ENCODE measurements around the gene ST3GAL6. TPM values are rescaled to one million over a fixed set of nuclear protein-coding genes. Genes with fewer than 3 reads are reported as not detected.

Gene ST3GAL6
- total RNA-seq, 1 donor = 5.5 TPM

GRCh38 chr3:98797905-98798304 is 34.8 kb downstream of the ST3GAL6 start:
- no peak overlapping the region for H3K4me3 ChIP-seq (ENCODE audit: low read length)
- no peaks in the 10 kb centered on the region for H3K9me3 ChIP-seq (ENCODE audit: low read depth, low read length)
- no peaks in the 10 kb centered on the region for H3K4me1 ChIP-seq (ENCODE audit: insufficient read depth, low read length)
- H3K27me3 ChIP-seq (ENCODE audit: insufficient read depth, low read length) = no peaks in the 10 kb centered on the region

DNA sequence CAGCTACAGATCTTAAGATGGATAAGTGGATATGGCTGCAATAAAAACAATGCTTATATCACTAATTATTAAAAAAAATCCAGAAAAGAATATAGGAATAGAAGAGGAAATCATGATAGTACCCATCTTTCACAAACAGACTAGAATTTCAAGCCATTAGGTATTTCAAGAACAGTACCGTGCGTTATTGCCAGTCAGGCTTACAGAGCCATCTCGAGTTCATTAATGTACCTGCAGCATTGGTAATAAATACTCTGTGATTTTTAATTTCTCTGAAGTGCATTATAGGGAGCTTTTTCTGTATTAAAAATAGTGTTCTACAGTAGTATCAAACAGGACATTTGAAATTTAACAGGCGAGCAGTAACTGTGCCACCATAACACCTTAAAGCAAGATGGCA is 35.7 kb downstream of the ST3GAL6 start:
- Histone ChIP-seq H3K27me3 (ENCODE audit: insufficient read depth, low read length) (no peaks in the 10 kb centered on the region), H3K9me3 (ENCODE audit: low read depth, low read length) (no peaks in the 10 kb centered on the region), H3K4me3 (ENCODE audit: low read length) (no peak overlapping the region), H3K4me1 (ENCODE audit: insufficient read depth, low read length) (no peaks in the 10 kb centered on the region)

- H3K4me1 ChIP-seq (ENCODE audit: insufficient read depth, low read length) = no peaks in the 10 kb centered on the region
- no peaks in the 10 kb centered on the region for H3K27me3 ChIP-seq (ENCODE audit: insufficient read depth, low read length)
- no peaks in the 10 kb centered on the region for H3K9me3 ChIP-seq (ENCODE audit: low read depth, low read length)
- no peak overlapping the region for H3K4me3 ChIP-seq (ENCODE audit: low read length)
These were observed 36.3 kb downstream of the ST3GAL6 start for GRCh38 chr3:98799479-98799878.

DNA sequence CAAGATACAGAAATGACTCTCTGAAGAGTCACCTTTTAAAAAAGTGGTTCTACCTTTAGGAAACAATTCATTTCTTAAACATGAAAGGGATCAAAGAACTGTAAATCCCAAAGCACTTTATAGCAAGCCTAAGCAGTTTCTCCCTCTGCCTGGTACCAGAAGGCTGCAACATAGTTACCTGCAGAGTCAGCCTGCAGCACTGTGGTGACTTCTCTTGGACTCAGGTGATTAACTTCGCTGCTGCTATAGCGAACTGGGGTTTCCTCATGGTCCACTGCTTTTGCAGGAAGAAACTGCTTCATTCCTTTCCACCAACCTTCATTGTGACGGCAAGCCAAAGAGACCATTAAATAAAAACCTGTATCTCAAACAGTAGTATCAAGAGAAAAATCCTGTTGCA is 37.3 kb downstream of the ST3GAL6 start:
- H3K9me3 ChIP-seq (ENCODE audit: low read depth, low read length) = no peaks in the 10 kb centered on the region

GRCh38 chr3:98801043-98801747 is 38.1 kb downstream of the ST3GAL6 start:
- Histone ChIP-seq H3K27me3 (ENCODE audit: insufficient read depth, low read length) (no peaks in the 10 kb centered on the region), H3K4me1 (ENCODE audit: insufficient read depth, low read length) (no peaks in the 10 kb centered on the region), H3K9me3 (ENCODE audit: low read depth, low read length) (no peaks in the 10 kb centered on the region), H3K4me3 (ENCODE audit: low read length) (no peak overlapping the region)

More for the DNA sequence above, 37.3 kb downstream of the ST3GAL6 start:
- H3K27me3 ChIP-seq (ENCODE audit: insufficient read depth, low read length) = no peaks in the 10 kb centered on the region
- H3K4me1 ChIP-seq (ENCODE audit: insufficient read depth, low read length) = no peaks in the 10 kb centered on the region
- H3K4me3 ChIP-seq (ENCODE audit: low read length) = no peak overlapping the region

DNA sequence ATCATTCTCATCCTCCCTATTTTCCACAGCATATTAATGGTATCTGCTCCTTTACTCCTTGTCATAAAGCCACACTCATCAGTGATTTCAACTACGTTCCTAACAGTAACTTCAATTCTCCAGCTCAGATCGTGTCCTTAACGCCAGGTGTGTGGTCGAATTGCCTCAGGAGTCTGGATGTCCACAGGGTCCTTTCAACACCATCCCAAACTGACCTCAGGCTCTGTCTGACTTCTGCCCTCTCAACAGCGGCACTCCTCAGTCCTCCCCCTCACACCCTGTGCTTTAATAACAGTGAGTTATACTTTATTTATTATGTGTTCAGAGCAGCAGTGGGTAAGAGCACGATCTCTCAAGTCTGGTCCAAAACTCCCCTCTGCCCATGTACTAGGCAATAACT is 42.4 kb downstream of the ST3GAL6 start:
- Histone ChIP-seq H3K4me3 (ENCODE audit: low read length) (no peak overlapping the region), H3K27me3 (ENCODE audit: insufficient read depth, low read length) (no peaks in the 10 kb centered on the region), H3K9me3 (ENCODE audit: low read depth, low read length) (no peaks in the 10 kb centered on the region), H3K4me1 (ENCODE audit: insufficient read depth, low read length) (no peaks in the 10 kb centered on the region)

DNA sequence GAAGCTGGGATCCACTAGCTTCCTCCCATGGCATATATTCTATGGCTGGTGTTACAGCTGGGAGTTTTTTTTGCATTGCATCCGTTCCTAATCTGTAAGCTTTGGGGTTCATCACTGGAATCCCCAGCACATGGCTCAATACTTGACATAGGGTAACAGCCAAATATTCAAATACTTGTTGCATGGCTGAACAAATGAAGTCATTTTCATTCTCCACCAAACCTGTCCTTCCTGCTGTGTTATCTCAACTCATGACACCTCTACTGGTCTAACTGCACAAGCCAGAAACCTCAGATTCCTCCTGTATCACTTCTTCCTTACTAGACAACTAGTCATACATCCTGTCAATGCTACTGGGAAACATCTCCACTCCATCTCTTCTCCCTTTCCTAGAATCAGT is 43.4 kb downstream of the ST3GAL6 start:
- Histone ChIP-seq H3K27me3 (ENCODE audit: insufficient read depth, low read length) (no peaks in the 10 kb centered on the region), H3K4me3 (ENCODE audit: low read length) (no peak overlapping the region), H3K4me1 (ENCODE audit: insufficient read depth, low read length) (no peaks in the 10 kb centered on the region), H3K9me3 (ENCODE audit: low read depth, low read length) (no peaks in the 10 kb centered on the region)

- H3K4me3 ChIP-seq (ENCODE audit: low read length) = no peak overlapping the region
- H3K27me3 ChIP-seq (ENCODE audit: insufficient read depth, low read length) = no peaks in the 10 kb centered on the region
- H3K4me1 ChIP-seq (ENCODE audit: insufficient read depth, low read length) = no peaks in the 10 kb centered on the region
- H3K9me3 ChIP-seq (ENCODE audit: low read depth, low read length) = no peaks in the 10 kb centered on the region
These were observed 43.9 kb downstream of the ST3GAL6 start for GRCh38 chr3:98807011-98807410.

GRCh38 chr3:98807561-98807960 is 44.4 kb downstream of the ST3GAL6 start:
- no peaks in the 10 kb centered on the region for H3K4me1 ChIP-seq (ENCODE audit: insufficient read depth, low read length)
- no peaks in the 10 kb centered on the region for H3K9me3 ChIP-seq (ENCODE audit: low read depth, low read length)
- H3K27me3 ChIP-seq (ENCODE audit: insufficient read depth, low read length) = no peaks in the 10 kb centered on the region
- no peak overlapping the region for H3K4me3 ChIP-seq (ENCODE audit: low read length)

DNA sequence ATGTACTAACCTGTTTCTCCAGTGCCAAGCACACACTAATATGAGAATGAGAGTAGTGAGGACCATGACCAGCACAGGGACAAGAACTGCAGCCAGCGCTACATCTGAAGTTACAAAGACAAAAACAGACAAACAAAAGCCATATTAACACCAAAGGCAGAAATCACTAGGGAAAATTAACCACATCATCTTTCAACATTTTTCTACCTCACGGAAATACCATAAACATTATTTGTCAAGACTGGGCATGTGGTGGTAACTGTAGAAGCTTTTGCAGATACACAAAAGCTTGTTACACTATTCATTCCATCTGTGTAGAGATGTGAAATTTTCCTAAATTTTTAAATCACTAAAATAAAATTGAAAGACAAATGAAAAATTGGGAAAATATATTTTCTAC is 44.9 kb downstream of the ST3GAL6 start:
- no peaks in the 10 kb centered on the region for H3K4me1 ChIP-seq (ENCODE audit: insufficient read depth, low read length)
- no peaks in the 10 kb centered on the region for H3K9me3 ChIP-seq (ENCODE audit: low read depth, low read length)
- H3K27me3 ChIP-seq (ENCODE audit: insufficient read depth, low read length) = no peaks in the 10 kb centered on the region
- no peak overlapping the region for H3K4me3 ChIP-seq (ENCODE audit: low read length)

GRCh38 chr3:98809557-98809956 is 46.4 kb downstream of the ST3GAL6 start:
- no peak overlapping the region for H3K4me3 ChIP-seq (ENCODE audit: low read length)
- no peaks in the 10 kb centered on the region for H3K27me3 ChIP-seq (ENCODE audit: insufficient read depth, low read length)
- no peaks in the 10 kb centered on the region for H3K4me1 ChIP-seq (ENCODE audit: insufficient read depth, low read length)
- H3K9me3 ChIP-seq (ENCODE audit: low read depth, low read length) = no peaks in the 10 kb centered on the region

DNA sequence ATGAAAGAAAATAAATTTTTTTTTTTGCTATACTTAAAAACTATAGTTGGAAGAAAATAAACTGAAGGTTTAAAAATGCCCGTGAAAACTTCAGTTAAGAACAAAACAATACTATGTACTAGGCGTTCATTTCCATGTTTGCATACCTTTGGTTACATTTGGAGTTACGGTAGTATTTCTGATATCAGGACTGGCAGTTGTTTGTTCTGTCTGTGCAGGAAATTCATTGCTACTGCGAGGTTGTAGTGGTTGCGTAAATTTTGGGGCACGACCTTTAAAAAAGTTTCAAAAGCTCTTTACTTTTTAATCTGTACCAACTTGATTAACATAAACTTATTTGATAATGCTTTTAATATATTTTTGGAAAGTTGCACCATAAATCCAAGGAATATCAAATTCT is 47.9 kb downstream of the ST3GAL6 start:
- H3K4me3 ChIP-seq (ENCODE audit: low read length) = no peak overlapping the region

GRCh38 chr3:98812851-98813374 is 49.8 kb downstream of the ST3GAL6 start:
- H3K4me1 ChIP-seq (ENCODE audit: insufficient read depth, low read length) = no peaks in the 10 kb centered on the region
- no peaks in the 10 kb centered on the region for H3K9me3 ChIP-seq (ENCODE audit: low read depth, low read length)
- H3K4me3 ChIP-seq (ENCODE audit: low read length) = no peak overlapping the region
- no peaks in the 10 kb centered on the region for H3K27me3 ChIP-seq (ENCODE audit: insufficient read depth, low read length)

More for the DNA sequence above, 47.9 kb downstream of the ST3GAL6 start:
- Histone ChIP-seq H3K4me1 (ENCODE audit: insufficient read depth, low read length) (no peaks in the 10 kb centered on the region), H3K27me3 (ENCODE audit: insufficient read depth, low read length) (no peaks in the 10 kb centered on the region), H3K9me3 (ENCODE audit: low read depth, low read length) (no peaks in the 10 kb centered on the region)

DNA sequence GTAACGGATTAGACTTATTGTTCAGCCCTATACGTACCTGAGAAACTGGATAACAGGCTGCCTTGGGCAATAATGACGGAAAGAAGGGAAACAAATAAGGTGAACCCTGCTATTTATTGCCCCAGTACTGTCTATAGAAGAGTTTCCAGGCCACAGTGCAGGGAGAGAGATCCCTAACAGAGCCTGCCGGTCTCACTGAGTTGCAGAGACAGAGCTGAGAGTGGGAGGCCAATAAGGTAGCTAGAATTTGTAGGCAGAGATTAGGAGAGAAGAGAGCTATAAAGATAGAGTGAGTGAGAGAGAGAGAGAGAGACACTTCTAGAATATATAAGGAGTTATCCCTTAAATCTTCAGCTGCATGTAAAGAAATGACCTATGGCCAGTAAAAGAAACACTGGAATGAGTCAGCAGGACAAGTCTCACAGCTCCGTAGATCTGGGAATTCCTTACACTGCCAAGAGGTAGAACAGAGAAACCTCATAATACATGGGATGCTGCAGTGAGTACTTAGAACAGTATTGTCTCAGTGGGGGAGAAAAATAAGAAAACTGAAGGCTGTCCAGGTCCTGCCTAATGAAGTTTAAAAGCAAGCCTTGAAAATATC is 51.8 kb downstream of the ST3GAL6 start:
- no peaks in the 10 kb centered on the region for H3K9me3 ChIP-seq (ENCODE audit: low read depth, low read length)

DNA sequence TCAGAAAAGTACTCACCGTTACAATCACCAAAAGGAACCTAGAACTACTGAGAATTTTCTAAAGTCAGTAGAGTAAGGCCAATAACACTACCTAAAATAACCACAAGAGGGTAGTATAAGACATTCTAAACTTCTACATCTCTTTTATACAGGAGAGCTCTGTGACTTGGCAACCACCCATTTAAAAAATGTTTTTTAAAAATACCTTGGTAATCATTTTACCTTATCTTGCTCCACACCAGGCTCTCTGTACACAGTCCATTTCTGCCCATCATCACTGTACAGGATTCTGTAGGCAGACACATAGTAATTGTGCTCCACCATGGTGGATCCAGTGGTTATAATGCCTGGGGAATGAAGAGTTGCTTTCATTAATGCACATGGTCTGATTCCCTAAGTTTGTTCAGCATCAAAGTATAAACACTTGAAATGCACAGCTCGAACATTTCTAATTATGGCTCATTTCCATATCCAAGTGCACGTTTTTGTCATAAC is 54.5 kb downstream of the ST3GAL6 start:
- no peaks in the 10 kb centered on the region for H3K4me1 ChIP-seq (ENCODE audit: insufficient read depth, low read length)
- no peaks in the 10 kb centered on the region for H3K27me3 ChIP-seq (ENCODE audit: insufficient read depth, low read length)
- H3K9me3 ChIP-seq (ENCODE audit: low read depth, low read length) = no peaks in the 10 kb centered on the region
- no peak overlapping the region for H3K4me3 ChIP-seq (ENCODE audit: low read length)

More for the DNA sequence above, 51.8 kb downstream of the ST3GAL6 start:
- no peak overlapping the region for H3K4me3 ChIP-seq (ENCODE audit: low read length)
- no peaks in the 10 kb centered on the region for H3K4me1 ChIP-seq (ENCODE audit: insufficient read depth, low read length)
- no peaks in the 10 kb centered on the region for H3K27me3 ChIP-seq (ENCODE audit: insufficient read depth, low read length)

- Histone ChIP-seq H3K27me3 (ENCODE audit: insufficient read depth, low read length) (no peaks in the 10 kb centered on the region), H3K4me3 (ENCODE audit: low read length) (no peak overlapping the region), H3K9me3 (ENCODE audit: low read depth, low read length) (no peaks in the 10 kb centered on the region), H3K4me1 (ENCODE audit: insufficient read depth, low read length) (no peaks in the 10 kb centered on the region)
These were observed 57.9 kb downstream of the ST3GAL6 start for GRCh38 chr3:98821063-98821462.

Data from mononuclear cell (primary cell).